ENCODE results near the gene RPS19BP1. TPM values are rescaled to one million over a fixed set of nuclear protein-coding genes. Genes with fewer than 3 reads are reported as not detected.

Gene RPS19BP1
- total and polyA plus RNA-seq, 9 donors, result 9.1 to 130 (median 44.2) TPM

DNA sequence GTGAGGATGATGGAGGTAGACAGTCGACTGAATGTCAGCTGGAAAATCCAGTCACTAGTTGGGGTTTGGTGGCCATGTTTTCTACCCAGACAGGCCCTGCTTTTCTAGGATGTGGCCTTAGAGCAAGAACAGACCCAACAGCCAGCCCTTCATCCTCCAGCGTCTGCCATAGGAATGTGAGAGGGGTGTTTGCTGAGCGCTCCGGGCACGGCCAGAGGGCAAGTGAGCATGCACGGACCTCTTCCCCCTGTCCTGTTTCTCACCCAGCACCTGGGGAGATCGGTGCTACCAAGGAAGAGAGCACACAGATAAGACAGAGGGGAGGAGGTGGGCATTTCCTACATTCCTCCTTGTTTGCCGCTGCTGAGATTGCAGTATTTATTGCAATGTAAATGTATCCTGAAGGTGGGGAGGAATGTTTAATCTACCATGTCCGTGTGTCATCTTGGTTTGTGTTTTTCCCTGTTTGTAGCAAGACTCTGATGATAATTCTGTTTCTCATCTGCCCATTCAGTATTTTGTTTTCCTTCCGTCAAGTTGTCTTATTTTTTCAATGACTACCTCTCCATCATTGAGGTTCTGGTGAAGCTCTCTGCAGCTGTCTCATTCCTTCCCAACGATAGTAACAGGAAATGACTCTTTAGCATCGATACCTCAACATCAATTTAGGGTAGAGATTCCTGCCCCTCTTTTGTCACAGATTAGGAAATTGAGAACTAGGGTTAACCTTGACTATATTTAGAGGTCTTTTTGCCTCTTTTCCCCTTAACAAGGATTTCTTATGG is 17.1 kb downstream of the RPS19BP1 start:
- Histone ChIP-seq H3K36me3 (no peaks in the 10 kb centered on the region), H3K4me1 (ENCODE audit: insufficient read depth) (peaks cover 4% of the 10 kb centered on the region), H3K9me3 (no peaks in the 10 kb centered on the region), H3K27ac (no peak overlapping the region), H3K4me3 (no peak overlapping the region), H3K27me3 (no peaks in the 10 kb centered on the region)
- whole genome bisulfite sequencing, 3 donors, result 79 to 90% (median 84%) methylated on average over 12 of the region's 12 CpGs
- peak in 1 of 5 donors; percentile 14 for DNase-seq
- TF ChIP-seq CTCF (IDR thresholded peaks at IDR 0.05) (no peak), EP300 (IDR thresholded peaks at IDR 0.05) (no peak), POLR2A (IDR thresholded peaks at IDR 0.05) (no peak)
- intact Hi-C loops (cut with DNase I), result no loop called here

DNA sequence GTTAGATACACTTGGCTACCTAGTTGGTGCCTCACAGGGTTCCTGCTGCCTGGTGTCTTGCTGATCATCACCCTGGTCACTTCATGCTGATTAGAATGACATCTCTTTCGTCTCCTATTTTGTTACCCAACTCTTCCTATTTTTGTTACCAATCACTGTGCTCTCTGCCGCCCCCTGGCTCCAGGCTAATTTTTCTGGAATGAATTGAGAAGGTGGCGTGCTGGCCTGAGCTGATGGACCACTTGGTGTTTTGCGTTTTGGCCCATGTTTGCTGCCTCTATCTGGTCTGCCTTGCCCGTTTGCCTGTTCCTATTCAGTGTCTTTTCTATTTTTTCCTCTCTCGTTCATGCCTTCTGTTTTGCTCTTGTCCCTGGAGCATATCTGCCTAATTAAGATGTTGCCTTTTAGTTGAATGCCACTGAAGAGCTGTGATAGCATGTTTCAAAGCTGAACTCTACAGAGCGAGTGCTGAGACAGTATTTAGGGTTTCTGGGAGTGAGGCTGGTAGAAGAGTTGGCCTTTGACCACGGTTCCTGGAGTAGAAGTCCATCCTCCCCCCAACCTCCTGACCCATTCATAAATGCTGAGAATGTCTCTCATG is 18.1 kb downstream of the RPS19BP1 start:
- Histone ChIP-seq H3K27me3 (no peaks in the 10 kb centered on the region), H3K4me3 (no peak overlapping the region), H3K9me3 (no peaks in the 10 kb centered on the region), H3K27ac (no peak overlapping the region), H3K4me1 (ENCODE audit: insufficient read depth) (peaks cover 4% of the 10 kb centered on the region), H3K36me3 (no peaks in the 10 kb centered on the region)
- WGBS, 3 donors, result 36 to 46% (median 39%) methylated on average over 8 of the region's 8 CpGs
- peak in 3 of 5 donors; percentile 55 to 73 (median 64) for DNase-seq
- TF ChIP-seq EP300 (IDR thresholded peaks at IDR 0.05) (no peak), CTCF (IDR thresholded peaks at IDR 0.05) (peak; percentile 24 to 41 (median 36))
- intact Hi-C loops (cut with DNase I), result no loop called here

- 82 to 91% (median 83%) methylated on average over 18 of the region's 18 CpGs for WGBS, 3 donors
- Histone ChIP-seq H3K27me3 (no peaks in the 10 kb centered on the region), H3K36me3 (no peaks in the 10 kb centered on the region), H3K9me3 (no peaks in the 10 kb centered on the region), H3K4me1 (ENCODE audit: insufficient read depth) (no peaks in the 10 kb centered on the region), H3K27ac (no peak overlapping the region), H3K4me3 (no peak overlapping the region)
- no peak for TF ChIP-seq POLR2A (IDR thresholded peaks at IDR 0.05)
- DNase-seq, result no peak
- intact Hi-C loops (cut with DNase I), result no loop called here
Observed at GRCh38 chr22:39513791-39514190, 18.8 kb downstream of the RPS19BP1 start.

GRCh38 chr22:39512026-39512425 is 20.5 kb downstream of the RPS19BP1 start:
- no peaks in the 10 kb centered on the region for H3K9me3 ChIP-seq
- DNase-seq, result no peak
- intact Hi-C loops (cut with DNase I), result no loop called here
- no peaks in the 10 kb centered on the region for H3K4me1 ChIP-seq (ENCODE audit: insufficient read depth)
- no peak for TF ChIP-seq POLR2A (IDR thresholded peaks at IDR 0.05)
- TF ChIP-seq EP300 (IDR thresholded peaks at IDR 0.05), result no peak
- no peak for TF ChIP-seq CTCF (IDR thresholded peaks at IDR 0.05)
- H3K4me3 ChIP-seq, result no peak overlapping the region
- 85 to 91% (median 85%) methylated on average over 9 to 10 of the region's 10 CpGs for WGBS, 3 donors
- no peak overlapping the region for H3K27ac ChIP-seq
- no peaks in the 10 kb centered on the region for H3K27me3 ChIP-seq
- H3K36me3 ChIP-seq, result no peaks in the 10 kb centered on the region

- no peak for DNase-seq
- Histone ChIP-seq H3K36me3 (no peaks in the 10 kb centered on the region), H3K4me3 (no peak overlapping the region), H3K27me3 (no peaks in the 10 kb centered on the region), H3K27ac (no peak overlapping the region), H3K4me1 (ENCODE audit: insufficient read depth) (no peaks in the 10 kb centered on the region), H3K9me3 (no peaks in the 10 kb centered on the region)
- TF ChIP-seq POLR2A (IDR thresholded peaks at IDR 0.05) (no peak), CTCF (IDR thresholded peaks at IDR 0.05) (no peak), EP300 (IDR thresholded peaks at IDR 0.05) (no peak)
- WGBS, 3 donors, result 89 to 95% (median 92%) methylated on average over 13 of the region's 13 CpGs
- intact Hi-C loops (cut with DNase I), result no loop called here
Observed at GRCh38 chr22:39511226-39511625, 21.3 kb downstream of the RPS19BP1 start.
